ENCODE results near the gene NID1.

Gene NID1

DNA sequence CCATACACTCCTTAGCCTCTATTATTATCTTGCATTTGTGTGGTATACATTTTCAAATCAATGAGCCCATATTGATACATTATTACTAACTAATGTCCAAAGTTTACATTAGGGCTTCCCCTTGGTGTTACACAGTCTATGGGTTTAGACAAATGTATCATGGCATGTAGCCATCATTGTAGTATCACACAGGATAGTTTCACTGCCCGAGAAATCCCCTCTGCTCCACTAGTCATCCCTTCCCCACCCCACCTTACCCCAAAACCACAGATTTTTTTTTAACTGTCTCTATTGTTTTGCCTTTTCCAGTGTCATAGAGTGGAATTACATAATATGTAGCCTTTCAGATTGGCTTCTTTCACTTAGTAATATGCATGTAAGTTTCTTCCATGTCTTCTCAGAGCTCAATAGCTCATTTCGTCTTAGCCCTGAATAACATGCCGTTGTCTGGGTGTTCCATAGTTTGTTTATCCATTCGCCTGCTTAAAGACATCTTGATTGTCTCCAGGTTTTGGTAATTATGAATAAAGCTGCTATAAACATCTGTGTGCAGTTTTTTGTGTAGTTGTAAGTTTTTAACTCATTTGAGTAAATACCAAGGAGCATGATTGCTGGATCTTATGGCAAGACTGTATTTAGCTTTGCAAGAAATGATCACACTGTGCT, 111.8 kb downstream of the NID1 start:
- no peak for DNase-seq

- DNase-seq: no peak
These were observed 113.2 kb downstream of the NID1 start for GRCh38 chr1:235951661-235952060.

- no peak for DNase-seq
These were observed 114.6 kb downstream of the NID1 start for GRCh38 chr1:235950318-235950717.

DNA sequence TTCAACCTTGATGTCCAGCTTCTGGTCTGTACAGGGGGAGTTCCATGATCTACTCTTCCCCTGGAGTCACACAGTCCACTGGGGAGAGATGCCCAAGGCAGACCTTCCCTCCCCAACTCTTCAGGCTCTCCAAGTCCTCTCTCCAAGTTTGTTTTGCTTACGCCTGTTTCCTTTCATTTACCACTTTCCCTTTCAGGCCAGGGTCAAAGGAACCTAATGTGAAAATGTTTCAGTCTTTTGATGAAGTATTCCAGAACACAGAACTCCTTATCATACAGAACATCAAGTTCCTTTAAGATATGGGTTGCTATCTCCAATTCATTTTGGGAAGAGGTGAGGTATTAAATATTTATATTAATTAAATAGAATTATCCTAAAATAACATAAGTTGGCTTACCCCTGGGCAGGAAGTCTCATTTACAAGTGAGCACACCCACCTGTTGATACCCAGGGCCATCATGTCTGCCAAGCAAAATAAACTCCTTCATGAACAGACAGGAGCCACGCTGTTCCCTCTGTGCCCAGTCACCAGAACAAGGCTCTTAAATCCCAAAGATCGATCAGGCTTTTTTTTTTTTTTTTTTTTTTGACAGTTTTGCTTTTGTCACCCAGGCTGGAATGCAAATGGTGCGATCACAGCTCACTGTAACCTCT, 116.0 kb downstream of the NID1 start:
- no peak for DNase-seq

DNA sequence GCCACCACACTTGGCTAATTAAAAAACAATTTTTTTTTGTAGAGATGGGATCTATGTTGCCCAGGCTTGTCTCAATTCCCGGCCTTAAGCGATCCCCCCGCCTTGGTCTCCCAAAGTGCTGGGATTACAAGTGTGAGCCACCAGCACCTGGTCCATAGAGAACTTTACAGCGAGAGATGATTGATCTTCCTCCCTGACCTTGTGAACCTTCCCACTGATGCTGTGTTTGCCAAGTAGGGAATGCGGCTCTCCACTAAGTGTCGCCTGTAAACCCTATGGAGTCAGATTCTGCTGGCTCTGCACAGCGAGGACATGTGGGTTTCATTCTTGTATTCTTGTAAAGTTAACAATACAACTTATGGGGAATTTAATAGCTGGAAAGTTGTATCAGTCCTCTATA, 116.9 kb downstream of the NID1 start:
- DNase-seq: no peak

GRCh38 chr1:235946571-235946981, 118.3 kb downstream of the NID1 start:
- peak; percentile 80 for DNase-seq

GRCh38 chr1:235945775-235946570, 118.9 kb downstream of the NID1 start:
- peak; percentile 80 for DNase-seq

DNA sequence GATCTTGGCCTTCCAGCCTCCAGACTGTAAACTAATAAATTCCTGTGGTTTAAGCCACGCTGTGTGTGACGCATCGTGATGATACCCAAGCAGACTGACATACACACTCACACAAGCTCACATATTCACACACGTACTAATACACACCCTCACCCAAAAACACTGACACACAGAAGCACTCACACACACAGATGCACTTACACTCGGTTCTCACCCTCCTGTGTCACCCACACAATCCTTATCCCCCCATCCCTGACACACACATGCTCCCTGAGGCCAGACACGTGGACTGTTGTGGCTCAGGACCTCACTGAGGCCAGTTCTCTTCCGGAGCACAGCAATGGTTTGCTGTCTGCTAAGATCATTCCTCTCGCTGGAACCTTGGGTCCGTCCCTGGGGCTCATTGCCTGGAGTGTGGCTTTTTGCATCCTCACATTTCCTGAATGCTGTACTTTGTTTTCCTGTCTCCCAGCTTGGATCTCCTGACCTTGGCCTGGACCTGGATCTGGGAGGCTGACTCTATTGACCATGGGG, 121.2 kb downstream of the NID1 start:
- no peak for DNase-seq

- DNase-seq: no peak
These were observed 121.8 kb downstream of the NID1 start for GRCh38 chr1:235942979-235943575.

- DNase-seq: no peak
These were observed 122.3 kb downstream of the NID1 start for GRCh38 chr1:235942625-235942934.

GRCh38 chr1:235941876-235942624, 122.8 kb downstream of the NID1 start:
- peak; percentile 91 for DNase-seq

- no peak for DNase-seq
These were observed 124.6 kb downstream of the NID1 start for GRCh38 chr1:235940285-235940684.

DNA sequence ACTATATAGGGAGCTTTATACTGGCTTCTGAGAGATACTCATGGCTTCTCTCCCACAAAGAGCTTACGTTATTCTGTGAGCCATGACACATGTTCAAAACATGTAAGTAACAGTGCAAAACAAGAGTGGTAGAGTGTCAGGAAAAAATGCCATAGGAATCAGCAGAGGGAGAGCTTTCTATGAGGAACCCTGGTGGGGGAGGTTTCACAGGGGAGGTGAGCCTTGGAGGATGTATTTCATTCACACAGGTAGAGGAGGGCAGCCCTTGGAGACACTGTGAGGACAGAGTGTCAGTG, 125.5 kb downstream of the NID1 start:
- no peak for DNase-seq

DNA sequence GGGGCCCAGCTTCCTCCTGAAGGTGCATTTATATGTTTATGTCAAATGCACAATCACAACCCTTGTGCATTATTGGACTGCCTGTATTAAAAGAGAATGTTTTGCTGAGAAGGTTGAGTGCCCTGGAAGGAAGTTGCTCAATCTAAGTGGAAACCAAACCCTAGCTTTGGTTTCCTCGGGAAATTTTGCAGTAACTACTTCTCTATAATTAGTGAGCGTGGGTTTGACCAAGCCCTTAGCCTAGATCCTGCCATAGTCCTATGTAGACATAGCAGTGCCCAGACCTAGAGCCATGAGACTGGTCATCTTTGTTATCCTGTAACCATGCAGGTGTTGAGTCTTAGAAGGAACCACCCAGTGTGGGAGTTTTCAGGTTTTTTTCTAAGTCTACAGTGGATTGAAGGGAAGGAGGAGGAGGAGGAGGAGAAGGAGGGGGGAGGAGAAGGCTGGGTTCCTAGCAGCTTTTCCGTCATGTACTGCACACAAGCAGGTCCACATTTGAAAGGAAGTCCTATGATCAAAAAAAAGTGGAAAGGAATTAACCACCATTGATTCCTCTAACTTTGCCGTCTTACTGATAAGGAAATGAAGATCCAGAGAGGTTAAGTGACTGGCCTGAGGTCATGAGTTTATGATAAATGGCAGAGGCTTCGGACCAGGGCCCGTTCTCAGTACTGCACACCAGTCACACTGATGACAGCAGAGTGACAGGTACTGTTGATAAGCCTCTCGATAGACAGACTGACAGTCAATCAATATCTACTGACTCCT, 126.0 kb downstream of the NID1 start:
- peak; percentile 94 for DNase-seq

DNA sequence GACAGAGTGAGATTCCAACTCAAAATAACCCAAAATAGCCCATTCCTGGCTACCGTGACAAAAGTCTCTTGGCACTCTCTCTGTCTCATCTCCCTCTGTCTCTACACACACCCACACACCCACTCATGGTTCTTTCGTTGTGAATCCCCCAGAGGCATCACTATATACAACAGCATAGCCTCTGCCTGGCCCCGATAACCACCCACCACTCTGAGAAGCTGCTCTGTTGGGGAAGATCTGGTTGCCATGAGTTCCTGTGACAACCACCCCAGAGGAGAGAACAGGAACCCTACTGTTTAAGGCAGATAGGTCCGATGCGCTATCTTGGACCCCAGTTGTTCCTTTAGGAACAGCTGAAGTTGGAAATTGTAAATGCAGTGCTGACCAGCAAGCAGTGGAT, 127.8 kb downstream of the NID1 start:
- DNase-seq: no peak

DNA sequence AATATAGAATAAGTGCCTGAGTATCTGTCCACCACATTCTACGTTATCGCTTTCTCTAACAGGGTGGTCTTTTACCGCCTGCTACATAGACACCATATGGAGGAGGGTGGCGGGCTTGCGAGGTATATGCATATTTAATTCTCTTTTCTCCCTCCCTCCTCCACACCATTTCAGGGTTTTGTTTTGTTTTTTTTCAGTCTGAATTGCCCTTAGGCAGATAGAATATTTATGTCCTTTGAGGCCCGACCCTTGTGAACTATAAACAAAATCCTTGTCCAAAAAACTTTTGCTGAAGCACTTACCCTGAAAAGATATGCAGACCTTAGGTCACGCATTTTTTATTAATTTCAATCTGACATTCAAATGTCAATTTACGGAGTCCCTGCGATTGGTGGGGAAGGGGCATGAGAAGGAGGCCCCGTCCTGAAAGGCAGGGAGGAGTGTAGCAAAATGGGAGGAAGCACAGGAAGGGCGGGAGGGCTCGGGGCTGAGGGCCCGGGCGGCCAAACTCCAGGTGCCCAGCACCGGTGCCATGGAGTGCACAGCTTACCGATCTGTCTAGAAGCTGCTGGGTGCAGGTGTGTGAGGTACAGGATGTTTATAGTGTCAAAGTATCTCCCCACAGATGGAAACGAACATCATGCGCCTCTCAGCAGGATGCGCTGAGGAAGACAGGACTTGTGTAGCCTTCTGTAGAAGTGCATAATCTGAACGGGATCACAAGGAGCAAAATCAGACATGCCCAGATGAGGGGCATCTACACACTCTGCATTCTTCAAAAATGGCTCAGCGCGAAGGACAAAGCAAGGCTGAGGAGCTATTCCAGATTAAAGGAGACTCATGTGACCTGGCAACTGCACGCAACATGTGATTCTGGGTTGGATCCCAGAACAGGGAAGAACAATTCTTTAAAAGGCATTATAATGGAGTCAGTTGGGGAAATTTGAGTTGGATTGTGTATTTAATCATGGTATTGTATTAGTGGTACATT, 129.4 kb downstream of the NID1 start:
- no peak for DNase-seq

DNA sequence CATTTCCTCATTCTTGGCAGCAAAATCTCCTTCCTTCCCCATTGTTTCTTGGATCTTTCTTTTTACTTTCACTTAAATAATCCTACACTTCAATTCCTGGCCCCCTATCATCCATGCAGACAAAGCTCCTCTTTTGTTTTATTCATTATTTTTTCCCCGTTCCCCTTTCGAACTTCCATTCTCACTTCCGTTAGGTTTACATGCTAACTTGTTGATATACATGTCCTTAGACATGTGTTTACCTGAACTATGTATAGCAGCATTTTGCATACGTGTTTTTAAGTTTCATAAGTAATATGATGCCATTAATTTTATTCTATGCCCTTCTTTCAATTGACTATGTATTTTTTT, 131.1 kb downstream of the NID1 start:
- DNase-seq: no peak

DNA sequence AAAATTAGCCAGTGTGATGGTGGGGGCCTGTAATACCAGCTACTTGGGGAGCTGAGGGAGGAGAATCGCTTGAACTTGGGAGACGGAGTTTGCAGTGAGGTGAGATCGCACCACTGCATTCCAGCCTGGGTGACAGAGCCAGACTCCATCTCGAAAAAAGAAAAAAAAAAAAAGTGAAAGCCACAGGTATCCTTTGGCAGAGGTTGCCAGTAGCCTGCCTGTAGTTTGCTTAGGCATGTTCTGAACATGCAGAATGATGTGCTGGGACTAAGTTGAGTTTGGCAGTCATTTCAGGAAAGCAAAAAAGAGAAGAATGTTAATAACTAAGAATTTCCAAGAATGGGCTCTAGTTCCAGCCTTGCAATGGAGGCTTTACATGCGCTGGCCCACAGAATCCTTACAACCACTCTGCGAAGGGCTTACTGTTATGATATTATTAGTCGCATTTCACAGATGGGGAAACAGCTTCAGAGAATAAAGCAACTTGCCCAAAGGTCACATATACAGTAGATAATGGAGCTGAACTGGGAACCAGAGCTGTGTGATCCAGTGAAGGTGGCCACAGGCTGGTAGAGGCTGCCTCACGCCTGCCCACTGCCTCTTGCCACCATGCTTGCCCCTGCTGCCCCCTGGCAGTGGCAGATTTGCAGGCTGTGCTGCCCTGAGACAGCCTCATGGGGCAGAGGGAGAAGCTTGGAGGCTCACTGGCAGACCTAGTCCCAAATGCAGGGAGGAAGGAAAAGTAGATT, 131.7 kb downstream of the NID1 start:
- no peak for DNase-seq

- peak; percentile 94 for DNase-seq
These were observed 132.8 kb downstream of the NID1 start for GRCh38 chr1:235932090-235932510.

- no peak for DNase-seq
These were observed 133.6 kb downstream of the NID1 start for GRCh38 chr1:235931171-235931738.

Measured in GF-D8 (cell line).